Activated CD4-positive, alpha-beta memory T cell treated with anti-CD3 and anti-CD28 coated beads for 36 hours (primary cell): ENCODE results near the gene CD34. TPM values are rescaled to one million over a fixed set of nuclear protein-coding genes. Genes with fewer than 3 reads are reported as not detected.

ENCODE experiments used
- CTCF ChIA-PET: fragments of 350-600 bp; sonication (Branson Sonifier 250); formaldehyde crosslinking; loops from one replicate; lab custom pipeline; 2021; ENCODE audit warnings: antibody characterized with exemption, inconsistent platforms; lab: Charles Lee
- POLR2A ChIA-PET: fragments of 350-600 bp; sonication (Branson Sonifier 250); formaldehyde crosslinking; loops from one replicate; lab custom pipeline; 2021; ENCODE audit warnings: antibody characterized with exemption; lab: Charles Lee
- DNase-seq: peaks from one replicate; pipeline ENCODE4 v3.0.0-alpha.2; 2020
- H3K27ac Mint-ChIP-seq: one replicate; pipeline ENCODE4 v1.8.0; 2021; ENCODE audit warnings: mixed read lengths
- H3K27me3 Mint-ChIP-seq: one replicate; pipeline ENCODE4 v1.8.0; 2021; ENCODE audit warnings: mixed read lengths
- H3K36me3 Mint-ChIP-seq: one replicate; pipeline ENCODE4 v1.8.0; 2021; ENCODE audit warnings: mixed read lengths
- H3K4me1 Mint-ChIP-seq: one replicate; pipeline ENCODE4 v1.8.0; 2021; ENCODE audit warnings: low read depth, mixed read lengths
- H3K4me3 Mint-ChIP-seq: one replicate; pipeline ENCODE4 v1.8.0; 2021; ENCODE audit warnings: mild to moderate bottlenecking, mixed read lengths
- H3K9me3 Mint-ChIP-seq: one replicate; pipeline ENCODE4 v1.8.0; 2021; ENCODE audit warnings: mixed read lengths
- intact Hi-C: fragments of 100-400 bp; cut with micrococcal nuclease; formaldehyde crosslinking; loops from one replicate; pipeline ENCODE4 v1.15.1; 2023
- total RNA-seq, 2 experiments: library from RNA; stranded (reverse); gene quantifications; one replicate each; pipeline ENCODE4 v1.2.3, GENCODE V29; 2021

Gene CD34, protein sequence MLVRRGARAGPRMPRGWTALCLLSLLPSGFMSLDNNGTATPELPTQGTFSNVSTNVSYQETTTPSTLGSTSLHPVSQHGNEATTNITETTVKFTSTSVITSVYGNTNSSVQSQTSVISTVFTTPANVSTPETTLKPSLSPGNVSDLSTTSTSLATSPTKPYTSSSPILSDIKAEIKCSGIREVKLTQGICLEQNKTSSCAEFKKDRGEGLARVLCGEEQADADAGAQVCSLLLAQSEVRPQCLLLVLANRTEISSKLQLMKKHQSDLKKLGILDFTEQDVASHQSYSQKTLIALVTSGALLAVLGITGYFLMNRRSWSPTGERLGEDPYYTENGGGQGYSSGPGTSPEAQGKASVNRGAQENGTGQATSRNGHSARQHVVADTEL
- total RNA-seq = not detected

DNA sequence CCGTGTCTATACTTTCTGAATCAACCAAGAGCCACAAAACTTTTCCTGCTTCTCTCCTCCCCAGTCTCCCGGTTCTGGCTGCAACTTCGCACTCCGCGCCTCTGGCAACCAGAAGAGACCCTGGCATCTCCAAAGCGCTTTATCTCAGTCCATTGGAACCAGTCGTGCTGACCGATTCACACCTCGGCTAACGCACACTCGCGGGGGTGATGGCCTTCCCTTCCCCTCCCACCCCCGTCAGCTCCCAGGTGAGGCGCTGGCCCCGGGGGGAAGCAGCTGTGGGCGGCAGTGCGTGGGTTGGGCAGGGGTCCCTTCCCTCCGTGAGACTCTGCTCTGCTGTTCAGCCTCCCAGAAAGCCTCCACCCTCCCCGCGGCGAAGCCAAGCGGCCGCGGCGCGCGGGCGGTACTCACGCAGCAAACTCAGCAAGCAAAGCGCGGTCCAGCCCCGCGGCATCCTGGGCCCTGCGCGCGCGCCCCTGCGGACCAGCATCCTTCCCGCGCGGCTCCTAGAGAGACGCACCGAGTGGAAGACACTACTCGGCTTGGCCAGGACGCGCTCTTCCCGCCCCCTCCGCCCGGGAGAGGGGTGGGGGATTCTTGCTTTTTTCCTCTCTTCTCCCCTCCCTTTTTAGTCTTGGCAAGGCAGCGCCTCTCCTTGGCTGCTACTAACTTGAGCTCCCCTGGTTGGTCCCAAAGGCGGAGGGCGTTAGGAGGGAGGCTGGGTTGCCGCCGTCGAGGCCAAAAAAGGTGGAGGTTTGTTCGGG is at the start of gene CD34:
Gene CD34 (minus strand): TSS at position 535 of the 764 bp plus-strand sequence. CDS start 45 bp downstream, at position 490.
- H3K4me1 Mint-ChIP-seq = peaks cover 13% of the 10 kb centered on the region
- H3K27ac Mint-ChIP-seq = no peak within 1 kb of the TSS
- POLR2A ChIA-PET = no interaction called here
- H3K36me3 Mint-ChIP-seq = no peaks in the 10 kb centered on the region
- CTCF ChIA-PET = interaction anchor here (1.2 to 2.7 kb wide), 4 partner anchors 23 to 42 kb away, joined by 3 to 11 read pairs (median 7); no protein-coding TSS in a partner anchor
- peak within 1 kb of the TSS; percentile 40 for H3K4me3 Mint-ChIP-seq
- peaks cover 40% of the 10 kb centered on the region for H3K27me3 Mint-ChIP-seq
- DNase-seq = peak; percentile 46
- H3K9me3 Mint-ChIP-seq = no peaks in the 10 kb centered on the region
- intact Hi-C loops = no loop called here

DNA sequence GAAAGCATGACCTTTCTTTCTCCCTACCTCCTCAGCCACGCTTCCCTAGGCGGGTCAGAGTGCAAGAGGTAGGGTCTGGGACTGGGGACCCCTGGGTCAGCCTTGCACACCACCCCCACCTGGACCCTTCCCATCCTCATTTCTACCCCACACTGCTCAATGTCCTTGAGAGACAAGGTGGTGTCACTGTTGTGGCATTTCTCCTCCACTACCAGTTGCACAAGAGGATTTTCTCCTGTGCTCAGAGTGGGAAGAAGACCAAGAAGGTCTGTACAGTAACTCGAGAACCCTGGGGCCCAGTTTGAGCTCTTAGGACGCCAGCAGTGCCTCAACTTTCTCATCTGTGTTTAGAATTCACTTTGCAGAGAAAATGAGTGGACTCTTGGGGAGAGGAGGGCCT is 49.4 kb upstream of the CD34 start:
- no peak overlapping the region for H3K4me3 Mint-ChIP-seq
- CTCF ChIA-PET = interaction anchor here (0.9 to 9.9 kb wide), 3 partner anchors 75 to 133 kb away, joined by 3 to 255 read pairs (median 3); no protein-coding TSS in a partner anchor

DNA sequence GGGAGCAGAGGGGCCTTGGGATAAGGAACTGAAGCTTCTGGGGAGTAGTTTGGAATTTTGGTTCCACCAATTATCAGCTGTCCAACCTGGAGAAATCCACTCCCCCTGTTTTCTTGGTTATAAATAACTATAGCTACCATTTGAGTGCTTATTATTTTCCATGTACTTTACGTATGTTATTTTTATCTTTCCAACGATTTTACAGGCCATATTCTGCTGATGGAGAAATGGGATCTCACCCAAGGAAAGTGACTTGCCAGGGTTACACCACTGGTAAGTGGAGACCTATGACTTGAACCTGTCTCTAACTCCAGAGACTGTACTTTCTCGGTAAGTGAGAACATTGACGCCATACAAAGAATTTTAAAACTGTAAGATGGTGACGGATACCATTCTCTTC is 49.0 kb upstream of the CD34 start:
- POLR2A ChIA-PET = no interaction called here
- no peaks in the 10 kb centered on the region for H3K9me3 Mint-ChIP-seq
- CTCF ChIA-PET = interaction anchor here (0.9 to 9.9 kb wide), 2 partner anchors 75 to 132 kb away, joined by 3 to 255 read pairs; no protein-coding TSS in a partner anchor
- no peak for DNase-seq
- peaks cover 9% of the 10 kb centered on the region for H3K4me1 Mint-ChIP-seq
- no peak overlapping the region for H3K4me3 Mint-ChIP-seq
- H3K27ac Mint-ChIP-seq = no peak overlapping the region
- peaks cover 43% of the 10 kb centered on the region for H3K27me3 Mint-ChIP-seq
- H3K36me3 Mint-ChIP-seq = no peaks in the 10 kb centered on the region
- intact Hi-C loops = loop anchor here (10.0 kb wide), 1 partner anchor 255 kb away; no protein-coding TSS in a partner anchor

More for the DNA sequence above, 49.4 kb upstream of the CD34 start:
- Mint-ChIP-seq H3K27me3 (peaks cover 43% of the 10 kb centered on the region), H3K36me3 (no peaks in the 10 kb centered on the region), H3K27ac (no peak overlapping the region), H3K9me3 (no peaks in the 10 kb centered on the region), H3K4me1 (peaks cover 9% of the 10 kb centered on the region)
- POLR2A ChIA-PET = interaction anchor here (0.6 kb wide), 1 partner anchor 68 kb away, joined by 3 read pairs; no protein-coding TSS in a partner anchor
- intact Hi-C loops = loop anchor here (10.0 kb wide), 1 partner anchor 256 kb away; no protein-coding TSS in a partner anchor
- DNase-seq = no peak

DNA sequence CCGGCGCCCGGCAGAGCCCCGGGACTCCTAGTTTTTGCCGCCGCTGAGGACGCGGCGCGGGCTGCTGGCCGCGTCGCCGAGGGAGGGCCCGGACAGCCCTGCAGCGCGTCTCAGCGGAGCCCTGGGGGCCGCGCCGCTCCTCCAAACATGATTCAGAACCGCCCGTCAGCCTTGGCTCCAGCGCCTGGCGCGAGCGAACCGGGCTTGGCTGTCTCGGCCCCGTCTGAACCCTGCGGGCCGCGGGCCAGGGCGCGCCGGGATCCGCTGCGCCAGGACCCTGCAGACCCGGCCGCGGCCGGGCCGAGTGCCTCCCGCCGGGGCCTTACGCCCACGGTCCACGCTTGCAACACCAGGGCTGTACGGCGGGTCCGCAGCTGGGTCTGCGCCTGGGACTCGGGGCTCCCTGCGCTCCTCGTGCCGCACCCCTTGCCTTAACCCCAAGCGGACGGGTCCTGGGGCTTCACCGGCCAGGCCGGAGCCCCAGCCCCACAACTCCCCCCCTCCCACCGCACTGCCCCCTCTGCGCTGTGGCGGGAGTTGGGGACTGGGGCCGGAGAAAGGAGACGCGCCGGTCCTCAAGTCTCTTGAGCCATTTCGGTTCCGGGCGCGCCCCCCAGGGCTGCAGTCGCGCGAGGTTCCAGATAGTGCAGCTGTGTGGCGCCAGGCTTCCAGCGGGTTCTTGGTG is 48.4 kb upstream of the CD34 start:
- H3K9me3 Mint-ChIP-seq = no peaks in the 10 kb centered on the region
- intact Hi-C loops = no loop called here
- peaks cover 9% of the 10 kb centered on the region for H3K4me1 Mint-ChIP-seq
- CTCF ChIA-PET = interaction anchor here (1.0 to 9.9 kb wide), 3 partner anchors 13 to 130 kb away, joined by 3 to 255 read pairs (median 6); no protein-coding TSS in a partner anchor
- POLR2A ChIA-PET = no interaction called here
- H3K36me3 Mint-ChIP-seq = no peaks in the 10 kb centered on the region
- H3K4me3 Mint-ChIP-seq = peak overlapping the region; percentile 63
- H3K27me3 Mint-ChIP-seq = peaks cover 46% of the 10 kb centered on the region
- H3K27ac Mint-ChIP-seq = no peak overlapping the region
- peak; percentile 47 for DNase-seq

DNA sequence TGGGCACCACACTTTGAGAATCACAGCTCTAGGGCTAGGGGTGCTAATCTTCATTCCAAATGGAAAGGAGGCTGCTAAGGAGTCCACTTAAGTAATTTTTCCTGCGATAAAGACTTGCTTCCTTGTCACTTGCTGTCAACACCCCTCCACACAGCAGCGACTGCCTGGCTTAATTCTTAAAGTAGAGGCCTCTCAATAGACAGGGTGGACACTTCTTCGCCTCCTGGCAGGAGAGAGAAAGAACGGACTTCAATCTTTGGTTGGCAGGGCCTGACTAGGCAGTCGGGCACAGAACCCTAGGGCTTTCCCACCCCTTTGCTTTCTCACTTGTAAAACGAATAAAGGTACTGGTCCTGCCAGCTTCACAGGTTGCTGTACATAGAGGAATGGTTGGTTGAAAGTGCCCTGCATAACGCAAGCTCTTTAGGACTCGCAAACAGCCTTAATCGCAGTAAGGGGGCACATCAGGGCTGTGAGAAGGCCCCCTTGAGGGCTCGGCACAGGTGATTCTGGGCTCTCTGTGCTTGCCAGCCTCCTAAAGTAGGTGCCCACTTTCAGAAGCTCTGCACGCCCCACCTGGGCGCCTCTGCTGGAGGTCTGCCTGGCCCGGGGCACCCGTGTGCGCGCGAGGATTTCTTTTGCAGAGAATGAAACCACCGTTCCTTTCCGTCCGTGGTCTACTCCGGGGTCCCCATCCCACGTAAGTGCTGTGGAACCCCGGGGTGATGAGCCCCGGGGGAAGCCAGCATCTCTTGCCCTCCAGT is 47.6 kb upstream of the CD34 start:
- Mint-ChIP-seq H3K27ac (no peak overlapping the region), H3K4me1 (peaks cover 7% of the 10 kb centered on the region), H3K4me3 (peak overlapping the region; percentile 36), H3K36me3 (no peaks in the 10 kb centered on the region), H3K27me3 (peaks cover 47% of the 10 kb centered on the region), H3K9me3 (no peaks in the 10 kb centered on the region)
- ChIA-PET CTCF (interaction anchor here (1.0 to 9.9 kb wide), 4 partner anchors 12 to 129 kb away, joined by 3 to 255 read pairs (median 4); no protein-coding TSS in a partner anchor), POLR2A (no interaction called here)
- intact Hi-C loops = no loop called here
- DNase-seq = no peak

DNA sequence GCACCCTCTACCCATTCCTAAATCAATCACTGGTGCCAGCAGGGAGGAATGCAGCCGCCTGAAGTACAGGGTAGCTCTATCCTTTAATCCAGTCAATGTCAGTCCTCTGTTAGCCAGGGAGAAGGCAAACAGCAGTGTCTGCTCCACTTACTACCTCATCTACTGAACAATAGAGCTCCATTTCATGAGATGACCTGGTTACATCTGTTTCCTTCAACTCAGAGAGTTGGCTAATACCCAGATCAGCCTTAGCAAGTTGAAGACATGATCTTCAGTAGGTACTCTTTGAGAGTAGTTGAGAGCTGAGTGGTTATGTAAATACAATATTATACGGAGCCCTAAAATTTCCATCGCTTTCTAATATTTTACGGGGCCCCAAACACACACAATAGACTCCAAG is 46.1 kb upstream of the CD34 start:
- H3K4me3 Mint-ChIP-seq = no peak overlapping the region
- intact Hi-C loops = no loop called here
- no peaks in the 10 kb centered on the region for H3K36me3 Mint-ChIP-seq
- peaks cover 3% of the 10 kb centered on the region for H3K4me1 Mint-ChIP-seq
- DNase-seq = no peak
- H3K9me3 Mint-ChIP-seq = no peaks in the 10 kb centered on the region
- peaks cover 53% of the 10 kb centered on the region for H3K27me3 Mint-ChIP-seq
- no peak overlapping the region for H3K27ac Mint-ChIP-seq
- POLR2A ChIA-PET = interaction anchor here (0.6 to 0.7 kb wide), 2 partner anchors 9 to 92 kb away, joined by 5 to 6 read pairs; no protein-coding TSS in a partner anchor
- CTCF ChIA-PET = interaction anchor here (0.5 to 9.9 kb wide), 2 partner anchors 72 to 493 kb away, joined by 3 to 255 read pairs; no protein-coding TSS in a partner anchor

DNA sequence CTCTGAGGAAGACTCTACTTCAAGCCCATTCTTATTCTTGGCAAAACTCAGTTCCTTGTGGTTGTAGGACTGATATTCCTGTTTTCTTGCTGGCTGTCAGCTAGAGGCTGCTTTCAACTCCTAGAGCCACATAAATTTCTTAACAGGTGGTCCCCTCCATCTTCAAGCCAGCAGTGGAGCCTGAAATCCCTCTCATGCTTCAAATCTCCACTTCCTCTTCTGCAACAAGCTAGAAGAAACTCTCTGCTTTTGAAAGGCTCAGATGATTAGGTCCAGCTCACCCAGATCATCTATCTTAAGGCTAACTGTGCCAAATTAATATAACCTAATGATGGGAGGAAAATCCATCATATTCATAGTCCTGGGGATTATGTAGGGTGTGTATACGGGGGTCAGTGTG is 43.2 kb upstream of the CD34 start:
- ChIA-PET POLR2A (no interaction called here), CTCF (interaction anchor here (1.8 to 4.5 kb wide), 2 partner anchors 9 to 69 kb away, joined by 6 to 23 read pairs; no protein-coding TSS in a partner anchor)
- no peaks in the 10 kb centered on the region for H3K9me3 Mint-ChIP-seq
- peaks cover 35% of the 10 kb centered on the region for H3K27me3 Mint-ChIP-seq
- no peak overlapping the region for H3K4me3 Mint-ChIP-seq
- intact Hi-C loops = no loop called here
- no peak for DNase-seq
- H3K36me3 Mint-ChIP-seq = no peaks in the 10 kb centered on the region
- no peaks in the 10 kb centered on the region for H3K4me1 Mint-ChIP-seq
- no peak overlapping the region for H3K27ac Mint-ChIP-seq

DNA sequence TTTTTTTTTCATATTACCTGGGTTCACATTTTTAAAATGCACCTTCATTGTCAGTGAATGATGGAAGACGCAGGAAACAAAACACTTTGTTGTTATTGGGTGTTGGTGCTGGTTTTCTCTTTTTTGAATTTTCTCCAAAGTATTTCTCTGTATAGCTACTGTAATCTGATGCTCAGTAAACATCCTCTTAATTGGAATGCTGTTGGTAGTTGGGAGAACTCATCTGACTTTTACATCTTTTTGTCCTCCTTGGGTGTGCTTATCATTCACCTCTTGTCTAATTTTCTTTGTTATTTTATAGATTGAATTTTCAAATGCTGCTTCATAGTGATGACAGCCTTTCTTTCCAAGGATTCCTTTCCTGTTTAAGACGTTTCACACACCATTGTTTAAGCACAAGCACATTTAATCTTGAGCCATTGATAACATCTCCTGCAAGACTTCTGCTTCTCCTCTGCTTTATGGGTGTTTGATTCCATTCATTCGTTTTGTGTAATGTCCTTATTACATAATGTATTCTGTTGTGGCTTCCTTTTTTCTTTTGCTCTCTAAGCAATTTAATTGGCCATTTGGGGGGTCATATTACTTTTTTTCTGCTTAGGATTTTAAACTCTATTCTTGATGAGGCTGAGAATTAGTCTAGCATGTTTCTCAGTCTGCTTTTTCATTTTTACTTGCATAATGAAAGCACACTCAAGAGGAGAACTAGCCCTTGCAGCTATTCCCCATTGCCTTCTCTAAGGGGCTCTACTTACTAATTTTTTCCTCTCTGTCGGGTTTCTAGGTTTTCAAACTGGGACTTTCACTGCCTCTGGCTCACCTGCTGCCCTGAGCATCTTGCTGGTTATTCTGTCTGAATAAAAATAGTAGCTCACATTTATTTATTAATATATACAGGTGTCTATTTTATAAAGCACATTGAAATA is 42.0 kb upstream of the CD34 start:
- ChIA-PET POLR2A (no interaction called here), CTCF (interaction anchor here (1.8 to 4.5 kb wide), 3 partner anchors 10 to 68 kb away, joined by 6 to 23 read pairs (median 10); no protein-coding TSS in a partner anchor)
- Mint-ChIP-seq H3K27ac (no peak overlapping the region), H3K9me3 (no peaks in the 10 kb centered on the region), H3K36me3 (no peaks in the 10 kb centered on the region), H3K4me3 (no peak overlapping the region), H3K4me1 (no peaks in the 10 kb centered on the region), H3K27me3 (peaks cover 29% of the 10 kb centered on the region)
- intact Hi-C loops = no loop called here
- no peak for DNase-seq

DNA sequence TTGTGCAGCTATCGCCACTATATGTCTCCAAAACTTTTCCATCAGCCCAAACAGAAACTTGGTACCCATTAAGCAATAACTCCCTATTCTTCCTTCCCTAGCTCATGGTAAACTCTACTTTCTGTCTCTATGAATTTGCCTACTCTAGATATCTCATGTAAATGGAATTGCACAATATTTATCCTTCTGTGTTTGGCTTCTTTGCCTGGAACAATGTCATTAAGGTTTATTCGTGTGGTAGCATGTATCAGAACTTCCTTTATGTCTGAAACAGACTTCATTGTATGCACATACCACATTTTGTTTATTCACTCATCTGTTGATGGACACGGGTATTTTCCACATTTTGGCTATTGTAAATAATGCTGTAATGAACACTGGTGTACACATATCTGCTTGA is 40.7 kb upstream of the CD34 start:
- intact Hi-C loops = no loop called here
- POLR2A ChIA-PET = no interaction called here

DNA sequence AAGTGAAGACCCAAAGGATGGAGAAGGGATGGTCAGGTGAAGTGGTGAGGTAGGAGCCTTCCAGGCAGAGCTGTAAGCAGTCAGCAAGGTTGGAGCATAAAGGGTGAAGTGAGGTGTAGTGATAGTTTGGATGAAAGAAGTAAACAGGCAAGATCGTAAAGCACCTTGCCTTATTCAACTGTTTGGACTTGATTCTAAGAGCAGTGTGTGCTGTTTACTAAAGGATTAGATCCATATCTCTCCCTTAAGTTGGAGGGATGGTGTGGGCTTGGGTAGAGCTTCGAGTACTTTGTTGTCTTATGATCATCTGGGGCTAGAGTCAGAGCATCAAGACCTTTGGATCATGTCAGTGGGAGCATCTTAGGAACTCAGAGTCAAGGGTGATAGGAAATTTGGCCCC is 39.8 kb upstream of the CD34 start:
- intact Hi-C loops = no loop called here
- Mint-ChIP-seq H3K27ac (no peak overlapping the region), H3K27me3 (peaks cover 13% of the 10 kb centered on the region), H3K36me3 (no peaks in the 10 kb centered on the region), H3K4me3 (no peak overlapping the region), H3K9me3 (no peaks in the 10 kb centered on the region), H3K4me1 (no peaks in the 10 kb centered on the region)
- DNase-seq = no peak
- CTCF ChIA-PET = interaction anchor here (2.1 to 4.5 kb wide), 2 partner anchors 13 to 66 kb away, joined by 10 to 23 read pairs; no protein-coding TSS in a partner anchor
- POLR2A ChIA-PET = no interaction called here

More for the DNA sequence above, 40.7 kb upstream of the CD34 start:
- CTCF ChIA-PET = interaction anchor here (2.1 to 4.5 kb wide), 2 partner anchors 12 to 67 kb away, joined by 10 to 23 read pairs; no protein-coding TSS in a partner anchor
- H3K27ac Mint-ChIP-seq = no peak overlapping the region
- H3K27me3 Mint-ChIP-seq = peaks cover 18% of the 10 kb centered on the region
- no peaks in the 10 kb centered on the region for H3K4me1 Mint-ChIP-seq
- H3K9me3 Mint-ChIP-seq = no peaks in the 10 kb centered on the region
- no peak overlapping the region for H3K4me3 Mint-ChIP-seq
- no peaks in the 10 kb centered on the region for H3K36me3 Mint-ChIP-seq
- DNase-seq = no peak
